Measurements from ENCODE around the gene RIC1. TPM values are rescaled to one million over a fixed set of nuclear protein-coding genes. Genes with fewer than 3 reads are reported as not detected.
"Not testable (repeated sequence)": the region's sequence is repeated elsewhere in the genome, so short reads cannot be mapped to it uniquely, and the experiment has no call there.

Gene RIC1
- total and polyA plus RNA-seq, 9 donors: 13.4 to 20.7 (median 16.4) TPM

DNA sequence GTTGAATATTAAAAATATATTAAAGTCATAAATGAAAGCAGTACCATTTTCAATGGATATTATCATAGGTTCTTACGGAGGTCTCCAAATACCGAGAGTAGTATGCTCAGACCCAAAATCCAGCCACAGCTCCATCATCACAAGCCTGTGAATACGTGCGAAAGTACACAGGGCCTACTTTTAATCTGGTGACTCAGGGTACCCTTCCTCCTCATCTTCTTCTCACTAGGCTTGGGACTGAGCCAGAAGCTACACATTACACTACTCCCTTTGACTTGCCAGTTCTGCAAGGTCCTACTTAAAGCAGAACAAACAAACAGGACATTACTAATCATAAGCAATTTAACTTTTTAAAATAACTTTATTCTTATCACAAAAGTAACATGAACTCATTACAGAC is 7.6 kb upstream of the RIC1 start:
- Histone ChIP-seq H3K9me3 (replicated peaks; ENCODE audit: control insufficient read depth, low read depth, low read length) (no peaks in the 10 kb centered on the region), H3K4me3 (ENCODE audit: low read length) (no peak overlapping the region), H3K27ac (ENCODE audit: low read length) (no peak overlapping the region), H3K36me3 (ENCODE audit: control insufficient read depth, insufficient read depth, low read length) (no peaks in the 10 kb centered on the region), H3K27me3 (ENCODE audit: control insufficient read depth, insufficient read depth, low read length) (no peaks in the 10 kb centered on the region), H3K4me1 (ENCODE audit: control insufficient read depth, insufficient read depth, low read length) (peaks cover 8% of the 10 kb centered on the region)
- 95% methylated on average over 2 of the region's 4 CpGs for WGBS (ENCODE audit: insufficient coverage)
- no peak for DNase-seq

DNA sequence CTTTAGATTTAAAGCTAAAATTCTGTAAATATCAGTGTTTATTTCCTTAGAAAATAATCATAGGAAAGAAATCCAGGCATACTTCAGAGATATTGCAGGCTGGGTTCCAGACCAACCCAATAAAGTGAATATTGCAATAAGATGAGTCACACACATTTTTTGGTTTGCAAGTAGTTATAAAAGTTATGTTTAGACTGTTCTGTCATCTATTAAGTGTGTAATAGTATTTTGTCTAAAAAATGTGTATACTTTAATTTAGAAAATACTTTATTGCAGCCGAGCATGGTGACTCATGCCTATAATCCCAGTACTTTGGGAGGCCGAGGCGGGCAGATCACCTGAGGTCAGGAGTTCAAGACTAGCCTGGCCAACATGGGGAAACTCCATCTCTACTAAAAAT is 6.9 kb upstream of the RIC1 start:
- peaks cover 12% of the 10 kb centered on the region for H3K4me1 ChIP-seq (ENCODE audit: control insufficient read depth, insufficient read depth, low read length)
- no CpG with 5 or more reads among the region's 3 CpGs for WGBS (ENCODE audit: insufficient coverage)
- H3K27me3 ChIP-seq (ENCODE audit: control insufficient read depth, insufficient read depth, low read length): no peaks in the 10 kb centered on the region
- no peak overlapping the region for H3K27ac ChIP-seq (ENCODE audit: low read length)
- no peaks in the 10 kb centered on the region for H3K36me3 ChIP-seq (ENCODE audit: control insufficient read depth, insufficient read depth, low read length)
- no peaks in the 10 kb centered on the region for H3K9me3 ChIP-seq (replicated peaks; ENCODE audit: control insufficient read depth, low read depth, low read length)
- peak; percentile 31 for DNase-seq
- no peak overlapping the region for H3K4me3 ChIP-seq (ENCODE audit: low read length)

DNA sequence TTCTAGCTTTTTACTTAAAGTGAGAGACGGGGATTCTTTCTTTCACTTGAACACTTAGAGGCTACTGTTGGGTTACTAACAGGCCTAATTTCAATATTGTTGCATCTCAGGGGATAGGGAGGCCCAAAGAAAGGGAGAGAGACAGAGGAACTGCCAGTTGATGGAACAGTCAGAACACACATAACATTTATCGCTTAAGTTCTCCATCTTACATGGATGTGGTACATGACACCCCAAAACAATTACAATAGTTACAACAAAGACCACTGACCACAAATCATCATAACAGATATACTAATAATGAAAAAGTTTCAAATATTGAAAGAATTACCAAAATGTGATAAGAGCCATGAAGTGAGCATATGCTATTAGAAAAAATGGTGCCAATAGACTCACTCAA is 4.3 kb upstream of the RIC1 start:
- H3K4me1 ChIP-seq (ENCODE audit: control insufficient read depth, insufficient read depth, low read length): peaks cover 21% of the 10 kb centered on the region
- H3K27ac ChIP-seq (ENCODE audit: low read length): no peak overlapping the region
- no CpG with 5 or more reads among the region's 2 CpGs for WGBS (ENCODE audit: insufficient coverage)

GRCh38 chr9:5626727-5627634 is 1.9 kb upstream of the RIC1 start:
- H3K27me3 ChIP-seq (ENCODE audit: control insufficient read depth, insufficient read depth, low read length): no peaks in the 10 kb centered on the region
- peak overlapping the region; percentile 99 for H3K27ac ChIP-seq (ENCODE audit: low read length)
- H3K4me3 ChIP-seq (ENCODE audit: low read length): peak overlapping the region; percentile 72
- DNase-seq: peak; percentile 93
- no peaks in the 10 kb centered on the region for H3K9me3 ChIP-seq (replicated peaks; ENCODE audit: control insufficient read depth, low read depth, low read length)
- peaks cover 23% of the 10 kb centered on the region for H3K4me1 ChIP-seq (ENCODE audit: control insufficient read depth, insufficient read depth, low read length)
- no CpG with 5 or more reads among the region's 5 CpGs for WGBS (ENCODE audit: insufficient coverage)
- no peaks in the 10 kb centered on the region for H3K36me3 ChIP-seq (ENCODE audit: control insufficient read depth, insufficient read depth, low read length)

More for the DNA sequence above, 4.3 kb upstream of the RIC1 start:
- no peak for DNase-seq
- no peaks in the 10 kb centered on the region for H3K36me3 ChIP-seq (ENCODE audit: control insufficient read depth, insufficient read depth, low read length)
- no peaks in the 10 kb centered on the region for H3K27me3 ChIP-seq (ENCODE audit: control insufficient read depth, insufficient read depth, low read length)
- H3K9me3 ChIP-seq (replicated peaks; ENCODE audit: control insufficient read depth, low read depth, low read length): no peaks in the 10 kb centered on the region
- no peak overlapping the region for H3K4me3 ChIP-seq (ENCODE audit: low read length)

- H3K36me3 ChIP-seq (ENCODE audit: control insufficient read depth, insufficient read depth, low read length); DNase-seq; H3K9me3 ChIP-seq (replicated peaks; ENCODE audit: control insufficient read depth, low read depth, low read length); H3K27me3 ChIP-seq (ENCODE audit: control insufficient read depth, insufficient read depth, low read length): not testable (repeated sequence)
- WGBS (ENCODE audit: insufficient coverage): 70% methylated on average over 2 of the region's 11 CpGs
- H3K4me1 ChIP-seq (ENCODE audit: control insufficient read depth, insufficient read depth, low read length): peaks cover 23% of the 10 kb centered on the region
- peak overlapping the region; percentile 99 for H3K27ac ChIP-seq (ENCODE audit: low read length)
- H3K4me3 ChIP-seq (ENCODE audit: low read length): peak overlapping the region; percentile 72
Observed at GRCh38 chr9:5627686-5628085, 1.2 kb upstream of the RIC1 start.

- peak overlapping the region; percentile 99 for H3K27ac ChIP-seq (ENCODE audit: low read length)
- H3K9me3 ChIP-seq (replicated peaks; ENCODE audit: control insufficient read depth, low read depth, low read length): no peaks in the 10 kb centered on the region
- H3K36me3 ChIP-seq (ENCODE audit: control insufficient read depth, insufficient read depth, low read length): no peaks in the 10 kb centered on the region
- no peak for DNase-seq
- WGBS (ENCODE audit: insufficient coverage): no CpG with 5 or more reads among the region's 7 CpGs
- peak overlapping the region; percentile 72 for H3K4me3 ChIP-seq (ENCODE audit: low read length)
- H3K27me3 ChIP-seq (ENCODE audit: control insufficient read depth, insufficient read depth, low read length): no peaks in the 10 kb centered on the region
- peaks cover 23% of the 10 kb centered on the region for H3K4me1 ChIP-seq (ENCODE audit: control insufficient read depth, insufficient read depth, low read length)
Observed at GRCh38 chr9:5628183-5628529, 751 bp upstream of the RIC1 start.

DNA sequence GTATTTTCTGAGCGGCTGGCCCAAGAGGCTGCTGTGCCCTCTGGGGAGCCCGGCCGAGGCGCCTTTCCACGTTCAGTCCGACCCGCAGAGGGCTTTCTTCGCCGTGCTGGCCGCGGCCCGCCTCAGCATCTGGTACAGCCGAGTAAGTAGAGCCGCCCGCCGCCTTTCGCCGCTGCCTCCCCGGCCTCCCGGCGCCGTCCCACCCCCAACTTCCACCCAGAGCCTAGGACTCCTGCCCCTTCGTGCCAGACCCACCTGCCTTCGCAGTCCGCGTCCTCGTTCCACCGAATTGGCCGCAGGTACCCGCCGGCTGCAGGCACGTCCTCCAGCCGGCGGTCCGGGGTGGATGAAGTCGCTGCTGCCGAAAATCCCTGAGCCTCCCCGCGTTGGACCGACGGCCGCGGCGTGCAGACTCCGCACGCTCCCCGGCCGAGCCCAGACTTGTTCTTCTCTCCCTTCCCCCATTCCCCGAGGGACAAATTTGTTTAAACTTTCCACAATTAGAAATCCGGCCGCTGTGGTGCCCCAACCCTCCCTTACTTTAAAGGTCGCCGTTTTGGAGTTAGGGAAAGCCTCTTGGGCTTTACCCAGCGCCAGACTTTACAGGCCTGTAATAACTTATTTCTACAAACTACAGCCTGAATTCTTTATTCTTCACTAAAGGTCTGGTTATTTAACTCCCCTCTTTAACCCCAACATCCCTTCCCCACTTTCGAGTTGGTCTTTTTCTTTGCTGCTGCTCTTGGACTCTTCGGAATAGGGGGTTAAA is 589 bp downstream of the RIC1 start:
- Histone ChIP-seq H3K4me3 (ENCODE audit: low read length) (peak overlapping the region; percentile 72), H3K4me1 (ENCODE audit: control insufficient read depth, insufficient read depth, low read length) (peaks cover 23% of the 10 kb centered on the region), H3K9me3 (replicated peaks; ENCODE audit: control insufficient read depth, low read depth, low read length) (no peaks in the 10 kb centered on the region), H3K27me3 (ENCODE audit: control insufficient read depth, insufficient read depth, low read length) (no peaks in the 10 kb centered on the region), H3K27ac (ENCODE audit: low read length) (peak overlapping the region; percentile 99), H3K36me3 (ENCODE audit: control insufficient read depth, insufficient read depth, low read length) (no peaks in the 10 kb centered on the region)
- WGBS (ENCODE audit: insufficient coverage): under 1% methylated on average over 52 of the region's 56 CpGs
- peak; percentile 76 for DNase-seq

DNA sequence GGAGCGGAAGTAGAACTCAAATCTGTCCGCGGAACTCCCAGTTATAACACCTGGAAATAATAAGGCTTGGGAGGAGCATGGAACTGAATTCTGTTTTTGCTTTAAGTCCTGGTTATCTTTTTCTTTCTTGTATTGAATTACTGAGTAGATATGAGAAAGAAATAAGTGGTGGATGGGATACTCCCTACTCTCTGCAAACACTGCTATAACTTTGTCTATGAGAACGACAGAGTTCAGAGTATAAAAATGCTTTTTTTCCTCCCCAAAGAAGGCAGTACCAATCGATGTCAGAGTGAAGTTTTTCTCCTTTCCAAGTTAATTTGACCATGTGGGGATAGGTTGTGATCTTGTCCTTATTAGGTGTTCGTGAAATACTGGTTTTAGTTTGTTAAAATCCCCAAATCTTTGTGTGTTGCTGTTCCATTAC is 1.2 kb downstream of the RIC1 start:
- peak; percentile 84 for DNase-seq
- Histone ChIP-seq H3K4me1 (ENCODE audit: control insufficient read depth, insufficient read depth, low read length) (peaks cover 23% of the 10 kb centered on the region), H3K4me3 (ENCODE audit: low read length) (peak overlapping the region; percentile 72), H3K27ac (ENCODE audit: low read length) (peak overlapping the region; percentile 99), H3K9me3 (replicated peaks; ENCODE audit: control insufficient read depth, low read depth, low read length) (peaks cover 3% of the 10 kb centered on the region), H3K36me3 (ENCODE audit: control insufficient read depth, insufficient read depth, low read length) (no peaks in the 10 kb centered on the region), H3K27me3 (ENCODE audit: control insufficient read depth, insufficient read depth, low read length) (no peaks in the 10 kb centered on the region)
- WGBS (ENCODE audit: insufficient coverage): no CpG with 5 or more reads among the region's 6 CpGs

DNA sequence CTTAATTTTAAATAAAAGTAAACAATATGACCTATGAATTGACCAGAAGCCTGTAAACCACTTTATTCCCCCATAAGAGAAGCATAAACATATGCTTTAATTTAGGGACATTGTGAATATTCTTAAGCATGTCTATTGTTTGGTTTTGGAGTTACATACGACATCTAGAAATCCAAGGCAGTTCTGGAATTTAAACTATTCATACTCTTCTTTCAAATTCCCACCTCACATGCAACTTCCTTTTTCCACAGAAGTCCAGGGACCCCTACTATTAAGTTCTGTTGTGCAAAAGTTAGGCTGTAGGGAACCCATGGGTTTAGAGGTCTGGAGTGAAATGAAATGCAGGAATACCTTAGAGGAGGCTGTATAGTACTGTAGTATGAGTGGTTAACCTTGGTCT is 2.1 kb downstream of the RIC1 start:
- Histone ChIP-seq H3K4me1 (ENCODE audit: control insufficient read depth, insufficient read depth, low read length) (peaks cover 18% of the 10 kb centered on the region), H3K4me3 (ENCODE audit: low read length) (no peak overlapping the region), H3K27ac (ENCODE audit: low read length) (no peak overlapping the region), H3K36me3 (ENCODE audit: control insufficient read depth, insufficient read depth, low read length) (no peaks in the 10 kb centered on the region), H3K27me3 (ENCODE audit: control insufficient read depth, insufficient read depth, low read length) (no peaks in the 10 kb centered on the region), H3K9me3 (replicated peaks; ENCODE audit: control insufficient read depth, low read depth, low read length) (peaks cover 9% of the 10 kb centered on the region)
- whole genome bisulfite sequencing (ENCODE audit: insufficient coverage): no CpG with 5 or more reads among the region's 1 CpG
- DNase-seq: no peak

GRCh38 chr9:5632540-5632939 is 3.6 kb downstream of the RIC1 start:
- no peak for DNase-seq
- H3K4me3 ChIP-seq (ENCODE audit: low read length): no peak overlapping the region
- WGBS (ENCODE audit: insufficient coverage): no CpG with 5 or more reads among the region's 3 CpGs
- H3K4me1 ChIP-seq (ENCODE audit: control insufficient read depth, insufficient read depth, low read length): peaks cover 8% of the 10 kb centered on the region
- no peaks in the 10 kb centered on the region for H3K27me3 ChIP-seq (ENCODE audit: control insufficient read depth, insufficient read depth, low read length)
- H3K27ac ChIP-seq (ENCODE audit: low read length): no peak overlapping the region
- no peaks in the 10 kb centered on the region for H3K36me3 ChIP-seq (ENCODE audit: control insufficient read depth, insufficient read depth, low read length)
- H3K9me3 ChIP-seq (replicated peaks; ENCODE audit: control insufficient read depth, low read depth, low read length): peaks cover 11% of the 10 kb centered on the region
